Cardiac muscle cell (in vitro differentiated cells and primary cell): Measurements from ENCODE around the gene FARS2. TPM values are rescaled to one million over a fixed set of nuclear protein-coding genes. Genes with fewer than 3 reads are reported as not detected.

Experiments
- DNase-seq, 2 donors: peaks; one replicate each; pipeline versions ENCODE4 v3.0.0 to v3.0.0-alpha.2; 2010 to 2017; ENCODE audit warnings: low read depth in 1 of 2, low spot score in 1 of 2
- H3K27ac ChIP-seq: fragments of 200-600 bp; sonication (generic); 2 replicates; pipeline ENCODE4 v1.5.1; 2016
- H3K27me3 ChIP-seq: fragments of 200-600 bp; sonication (generic); 2 replicates; pipeline ENCODE4 v1.6.0; 2016; ENCODE audit warnings: control low read depth
- H3K36me3 ChIP-seq: fragments of 200-600 bp; sonication (generic); 2 replicates; pipeline ENCODE4 v1.5.1; 2016; ENCODE audit warnings: control low read depth
- H3K4me1 ChIP-seq: fragments of 200-600 bp; sonication (generic); 2 replicates; pipeline ENCODE4 v1.8.1; 2017; ENCODE audit warnings: low read depth, mild to moderate bottlenecking, mixed run types
- H3K4me3 ChIP-seq: fragments of 200-600 bp; sonication (generic); 2 replicates; pipeline ENCODE4 v1.5.1; 2016; ENCODE audit warnings: mild to moderate bottlenecking
- H3K9me3 ChIP-seq: fragments of 200-600 bp; sonication (generic); 2 replicates; pipeline ENCODE4 v1.5.1; 2017; ENCODE audit warnings: low read depth, mild to moderate bottlenecking, control low read depth
- CTCF ChIP-seq: IDR thresholded peaks from 2 replicates; pipeline ENCODE4 v1.5.1; 2012; ENCODE audit warnings: low read depth, mild to moderate bottlenecking, low read length
- polyA plus RNA-seq: library from polyadenylated mRNA; unstranded; fragments of >200 nt; fragmentation: Nextera tagmentation; extraction: Ambion mirVana; gene quantifications from 2 replicates; pipeline ENCODE4 v1.2.1, GENCODE V29; 2016
- total RNA-seq: library from RNA; depleted of rRNA; stranded (reverse); fragments of >200 nt; gene quantifications from 2 replicates; pipeline ENCODE4 v1.2.3, GENCODE V29; 2016

The FARS2 gene
- total and polyA plus RNA-seq, 2 experiments from 2014 or later, result 12.4 to 22.5 TPM

- no peak overlapping the region for H3K27ac ChIP-seq
- no peak for DNase-seq
- H3K4me3 ChIP-seq, result no peak overlapping the region
- peaks cover 7% of the 10 kb centered on the region for H3K4me1 ChIP-seq
- no peaks in the 10 kb centered on the region for H3K36me3 ChIP-seq
- H3K27me3 ChIP-seq, result no peaks in the 10 kb centered on the region
- no peaks in the 10 kb centered on the region for H3K9me3 ChIP-seq
- TF ChIP-seq CTCF, result no peak
Measured at GRCh38 chr6:5763407-5763806, 502.1 kb downstream of the FARS2 start.

GRCh38 chr6:5763871-5764270, 502.6 kb downstream of the FARS2 start:
- no peak for TF ChIP-seq CTCF
- no peaks in the 10 kb centered on the region for H3K27me3 ChIP-seq
- no peak overlapping the region for H3K27ac ChIP-seq
- no peaks in the 10 kb centered on the region for H3K9me3 ChIP-seq
- H3K4me3 ChIP-seq, result no peak overlapping the region
- H3K4me1 ChIP-seq, result peaks cover 7% of the 10 kb centered on the region
- H3K36me3 ChIP-seq, result no peaks in the 10 kb centered on the region
- DNase-seq, result peak in 1 of 2 donors; percentile 13

- peak in 1 of 2 donors; percentile 7 for DNase-seq
- H3K27me3 ChIP-seq, result no peaks in the 10 kb centered on the region
- H3K9me3 ChIP-seq, result no peaks in the 10 kb centered on the region
- peaks cover 7% of the 10 kb centered on the region for H3K4me1 ChIP-seq
- H3K36me3 ChIP-seq, result no peaks in the 10 kb centered on the region
- no peak overlapping the region for H3K27ac ChIP-seq
- H3K4me3 ChIP-seq, result no peak overlapping the region
- TF ChIP-seq CTCF, result no peak
Measured at GRCh38 chr6:5764401-5764955, 503.2 kb downstream of the FARS2 start.

GRCh38 chr6:5765141-5765760, 503.9 kb downstream of the FARS2 start:
- no peak overlapping the region for H3K27ac ChIP-seq
- TF ChIP-seq CTCF, result no peak
- H3K9me3 ChIP-seq, result no peaks in the 10 kb centered on the region
- H3K4me1 ChIP-seq, result peaks cover 7% of the 10 kb centered on the region
- H3K36me3 ChIP-seq, result no peaks in the 10 kb centered on the region
- no peak overlapping the region for H3K4me3 ChIP-seq
- DNase-seq, result no peak
- H3K27me3 ChIP-seq, result no peaks in the 10 kb centered on the region

GRCh38 chr6:5766260-5766659, 504.9 kb downstream of the FARS2 start:
- H3K4me3 ChIP-seq, result no peak overlapping the region
- TF ChIP-seq CTCF, result peak; percentile 37
- H3K27me3 ChIP-seq, result no peaks in the 10 kb centered on the region
- no peaks in the 10 kb centered on the region for H3K9me3 ChIP-seq
- no peak overlapping the region for H3K27ac ChIP-seq
- peaks cover 7% of the 10 kb centered on the region for H3K4me1 ChIP-seq
- no peak for DNase-seq
- H3K36me3 ChIP-seq, result no peaks in the 10 kb centered on the region
